Dedifferentiated amniotic fluid mesenchymal stem cell (primary cell): ENCODE results near the gene P2RY8.
"Not testable (repeated sequence)": the region's sequence is repeated elsewhere in the genome, so short reads cannot be mapped to it uniquely, and the experiment has no call there.

ENCODE experiments used
- DNase-seq: peaks from one replicate; pipeline ENCODE4 v3.0.0-alpha.2; 2016; ENCODE audit errors: extremely low spot score

Gene P2RY8

DNA sequence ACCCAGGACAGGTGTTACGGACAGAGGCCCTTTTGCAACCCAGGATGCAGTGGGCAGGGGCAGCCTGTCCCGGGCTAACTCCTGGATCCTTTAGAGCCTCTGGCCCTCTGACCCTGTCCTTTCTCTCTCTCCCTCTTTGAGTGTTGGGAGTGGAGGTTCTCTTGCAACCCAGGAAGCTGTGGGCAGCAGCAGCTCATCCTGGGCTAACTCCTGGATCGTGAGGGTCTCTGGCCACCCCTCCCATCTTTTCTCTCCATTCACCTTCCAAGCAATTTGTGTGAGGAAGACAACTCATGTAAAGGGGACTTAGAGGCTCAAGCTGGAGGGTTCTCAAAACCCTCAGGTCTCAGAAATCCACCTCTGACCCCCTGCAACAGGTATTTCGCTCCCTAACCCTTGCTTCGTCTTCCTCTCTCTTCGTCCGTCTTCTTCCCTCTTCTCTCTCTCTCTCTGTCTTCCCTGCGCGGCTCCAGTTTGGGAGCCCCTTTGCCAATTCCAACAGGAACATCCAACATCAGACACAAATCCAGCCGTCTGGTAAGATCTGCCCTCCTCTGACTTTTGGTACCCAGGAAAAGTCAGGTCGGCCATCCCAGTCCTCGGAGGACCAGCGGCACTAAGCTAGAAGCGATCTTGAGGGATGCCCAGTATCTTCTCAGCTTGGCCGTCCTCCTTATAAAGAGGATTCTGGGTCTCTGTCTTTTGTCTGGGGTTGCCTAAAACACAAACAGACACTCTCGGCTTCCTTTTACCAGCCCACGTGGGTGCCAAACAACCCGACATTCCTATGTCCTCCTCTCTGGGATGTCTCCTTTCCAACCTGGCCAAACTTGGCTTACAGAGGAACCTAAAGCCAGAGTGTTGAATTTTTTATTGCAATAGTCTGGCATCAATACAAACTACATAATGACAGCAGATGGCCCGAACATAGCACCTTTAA is 92.2 kb downstream of the P2RY8 start:
- no peak for DNase-seq

DNA sequence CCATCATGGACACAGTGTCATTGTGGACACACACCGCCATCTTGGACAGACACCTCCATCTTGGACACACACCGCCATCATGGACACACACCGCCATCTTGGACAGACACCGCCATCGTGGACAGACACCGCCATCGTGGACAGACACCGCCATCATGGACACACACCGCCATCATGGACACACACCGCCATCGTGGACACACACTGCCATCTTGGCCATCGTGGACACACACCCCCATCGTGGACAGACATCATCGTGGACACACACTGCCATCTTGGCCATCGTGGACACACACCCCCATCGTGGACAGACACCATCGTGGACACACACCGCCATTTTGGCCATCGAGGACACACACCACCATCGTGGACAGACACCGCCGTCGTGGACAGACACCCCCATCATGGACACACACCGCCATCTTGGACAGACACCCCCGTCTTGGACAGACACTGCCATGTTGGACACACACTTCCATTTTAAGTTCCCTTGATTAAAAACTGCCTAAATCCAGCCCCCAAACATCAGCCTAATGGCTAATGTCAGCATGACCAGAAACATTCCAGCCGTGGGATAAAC is 93.4 kb downstream of the P2RY8 start:
- no peak for DNase-seq

DNA sequence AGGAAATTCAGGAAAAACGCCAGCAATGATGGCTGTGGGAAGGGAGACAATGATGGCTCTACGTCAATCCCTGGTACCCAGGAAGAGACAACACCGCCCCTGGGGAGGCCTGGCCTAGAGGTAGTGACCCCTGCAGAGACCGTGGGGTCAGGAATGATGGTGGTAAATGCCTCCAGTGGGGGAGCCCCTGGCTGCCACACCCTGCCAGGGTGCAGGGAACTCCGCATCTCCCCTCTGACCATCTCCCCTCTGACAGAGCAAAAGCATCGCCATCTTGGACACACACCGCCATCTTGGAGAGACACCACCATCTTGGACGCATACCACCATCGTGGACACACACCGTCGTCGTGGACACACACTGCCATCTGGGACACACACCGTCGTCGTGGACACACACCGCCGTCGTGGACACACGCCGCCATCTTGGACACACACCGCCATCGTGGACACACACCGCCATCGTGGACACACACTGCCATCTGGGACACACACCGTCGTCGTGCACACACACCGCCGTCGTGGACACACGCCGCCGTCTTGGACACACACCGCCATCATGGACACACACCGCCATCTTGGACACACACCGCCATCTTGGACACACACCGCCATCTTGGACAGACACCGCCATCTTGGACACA is 94.1 kb downstream of the P2RY8 start:
- DNase-seq, result no peak

DNA sequence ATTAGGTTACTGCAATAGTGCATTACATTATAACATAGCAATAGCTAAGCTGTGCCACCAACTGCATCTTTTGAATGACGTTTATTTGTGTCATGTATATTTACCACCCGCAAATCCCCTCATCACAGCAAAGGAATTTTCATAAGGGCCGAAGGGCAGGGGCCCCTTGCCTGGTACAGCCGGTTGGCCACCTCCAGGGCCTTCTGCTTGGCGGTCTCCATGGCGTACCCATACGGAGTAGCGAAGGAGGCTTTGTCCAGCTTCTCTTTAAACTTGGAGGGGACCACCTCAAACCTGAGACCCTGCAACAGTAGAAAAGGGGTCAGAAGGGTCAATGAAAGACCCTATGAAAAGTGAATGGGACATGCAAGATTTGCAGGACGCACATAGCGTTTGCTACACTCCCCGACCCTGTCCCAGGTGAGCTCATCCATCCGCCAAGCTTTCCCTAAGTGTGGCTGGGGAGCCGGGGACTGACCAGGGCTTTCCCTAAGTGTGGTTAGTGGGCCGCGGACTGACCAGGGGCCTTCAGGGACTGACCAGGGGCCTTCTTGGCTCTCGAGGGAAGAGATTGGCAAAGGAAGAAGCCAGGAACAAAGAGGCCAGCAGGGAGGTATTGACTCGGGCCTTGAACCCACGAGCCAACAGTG is 94.8 kb downstream of the P2RY8 start:
- no peak for DNase-seq

DNA sequence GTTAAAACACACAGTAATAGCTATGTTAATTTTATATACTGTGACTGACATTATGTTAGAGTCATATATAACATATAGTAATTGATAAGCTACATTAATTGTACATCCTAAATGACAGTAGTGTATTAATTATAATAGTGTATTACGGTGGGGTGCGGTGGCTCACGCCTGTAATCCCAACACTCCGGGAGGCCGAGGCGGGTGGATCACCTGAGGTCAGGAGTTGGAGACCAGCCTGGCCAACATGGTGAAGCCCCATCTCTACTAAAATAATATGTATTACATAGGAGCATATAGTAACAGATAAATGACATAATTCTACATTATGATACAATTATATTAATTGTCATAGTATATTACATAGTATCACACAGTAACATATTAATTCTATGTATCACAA is 96.5 kb downstream of the P2RY8 start:
- no peak for DNase-seq

DNA sequence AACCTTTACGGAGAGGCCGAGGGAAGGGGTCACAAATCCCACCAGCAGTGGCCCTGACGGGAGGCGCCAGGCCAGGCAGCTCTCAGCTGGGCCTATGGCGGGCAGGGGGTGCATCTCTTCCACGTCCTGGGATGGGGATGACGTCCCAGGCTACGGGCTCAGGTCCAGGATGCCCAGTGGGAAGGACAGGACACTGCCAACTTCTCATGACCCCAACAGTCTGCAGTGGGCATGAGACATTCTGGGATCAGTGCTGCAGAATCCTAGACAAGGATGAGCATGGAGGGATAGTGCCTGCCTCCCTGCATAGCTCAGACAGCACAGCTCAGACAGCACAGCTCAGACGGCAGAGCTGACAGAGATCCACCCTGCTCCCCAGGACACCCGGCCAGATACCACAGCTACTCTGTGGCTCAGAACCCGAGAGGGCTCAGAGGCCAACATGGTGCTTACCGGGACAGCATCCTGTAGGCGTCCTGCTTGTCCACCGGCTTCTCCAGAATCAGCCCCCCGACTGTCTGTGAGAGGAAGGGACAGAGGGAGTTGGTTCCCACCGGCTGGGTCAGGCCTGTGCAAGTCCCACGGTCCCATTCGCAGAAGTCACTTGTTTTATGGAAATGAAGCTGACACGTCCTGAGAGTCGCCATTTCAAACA is 101.6 kb downstream of the P2RY8 start:
- DNase-seq, result no peak

DNA sequence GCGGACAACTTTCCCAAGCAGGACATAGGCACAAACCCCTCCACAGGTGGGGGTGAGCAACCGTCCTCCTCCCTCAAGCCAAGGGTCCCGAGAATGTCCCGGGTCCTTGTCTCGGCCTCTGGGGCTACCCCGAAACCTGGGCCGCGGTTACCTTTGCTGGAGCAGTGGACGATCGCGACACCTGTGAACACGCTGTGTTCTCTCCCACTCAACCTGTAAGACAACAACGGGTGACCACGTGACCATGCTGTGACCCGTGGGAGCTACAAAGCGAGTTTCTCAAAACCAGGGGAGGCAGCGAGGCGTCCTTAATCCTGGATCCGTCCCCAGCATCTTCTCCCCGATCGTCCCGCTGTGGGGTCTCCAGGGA is 102.1 kb downstream of the P2RY8 start:
- no peak for DNase-seq

DNA sequence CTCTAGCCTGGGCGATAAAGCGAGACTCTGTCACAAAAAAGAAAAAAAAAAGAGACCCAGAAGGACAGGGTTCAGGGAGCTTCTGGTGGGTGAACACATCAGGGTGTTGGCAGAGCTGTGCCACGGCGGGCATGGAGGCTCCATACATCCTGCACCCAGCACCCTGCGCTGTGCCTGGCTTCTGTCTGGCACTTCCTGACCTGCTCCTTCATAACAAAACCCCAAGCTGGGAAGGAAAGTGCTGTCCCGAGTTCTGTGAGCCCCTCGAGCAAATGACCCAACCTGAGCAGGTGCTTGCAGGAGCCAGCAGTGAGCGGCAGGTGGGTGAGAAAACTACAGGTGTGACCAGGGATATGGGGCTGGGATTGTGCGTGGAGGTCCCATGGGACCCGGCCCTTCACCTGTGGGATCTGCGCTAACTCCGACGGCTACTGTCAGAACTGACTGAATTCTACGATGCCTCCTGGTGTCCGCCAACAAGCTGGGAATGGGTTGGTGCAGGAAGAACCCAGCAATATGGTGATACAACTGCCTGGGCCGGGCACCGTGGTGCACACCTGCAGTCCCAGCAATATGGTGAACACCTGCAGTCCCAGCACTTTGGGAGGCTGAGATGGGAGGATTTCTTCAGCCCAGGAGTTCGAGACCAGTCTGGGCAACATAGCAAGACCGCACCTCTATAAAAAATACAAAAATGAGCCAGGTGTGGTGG is 103.2 kb downstream of the P2RY8 start:
- no peak for DNase-seq

DNA sequence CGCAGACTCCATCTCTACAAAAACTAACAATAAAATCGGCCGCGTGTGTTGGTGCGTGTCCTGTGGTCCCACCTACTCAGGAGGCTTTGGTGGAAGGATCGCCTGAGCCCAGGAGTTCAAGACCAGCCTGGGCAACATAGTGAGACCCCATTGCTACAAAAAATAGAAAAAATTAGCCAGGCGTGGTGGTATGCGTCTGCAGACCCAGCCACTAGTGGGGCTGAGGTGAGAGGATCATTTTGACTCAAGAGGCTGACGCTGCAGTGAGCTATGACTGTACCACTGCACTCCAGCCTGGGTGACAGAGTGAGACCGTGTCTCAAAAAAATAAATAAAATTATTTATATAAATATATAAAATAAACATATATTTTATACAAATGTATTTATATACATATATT is 106.5 kb downstream of the P2RY8 start:
- no peak for DNase-seq

DNA sequence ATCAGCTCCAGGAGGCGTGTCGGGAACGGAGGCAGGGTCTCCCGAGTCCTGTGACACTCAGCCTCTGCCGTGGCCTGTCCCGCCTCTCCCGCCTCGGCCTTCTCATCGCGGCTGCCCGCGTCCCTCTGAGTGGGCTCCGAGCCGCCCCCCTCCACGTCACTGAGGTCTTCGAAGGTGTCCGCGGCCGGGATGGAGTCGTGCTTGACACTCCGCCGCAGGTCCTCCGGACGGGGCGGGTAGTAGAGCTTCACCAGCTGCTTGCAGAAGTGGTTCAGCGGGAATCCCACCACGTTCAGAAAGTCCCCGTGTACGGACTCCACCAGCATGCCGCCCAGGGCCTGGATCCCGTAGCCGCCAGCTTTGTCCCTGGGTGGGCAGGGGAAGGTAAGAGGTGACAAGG is 109.2 kb downstream of the P2RY8 start:
- no peak for DNase-seq

DNA sequence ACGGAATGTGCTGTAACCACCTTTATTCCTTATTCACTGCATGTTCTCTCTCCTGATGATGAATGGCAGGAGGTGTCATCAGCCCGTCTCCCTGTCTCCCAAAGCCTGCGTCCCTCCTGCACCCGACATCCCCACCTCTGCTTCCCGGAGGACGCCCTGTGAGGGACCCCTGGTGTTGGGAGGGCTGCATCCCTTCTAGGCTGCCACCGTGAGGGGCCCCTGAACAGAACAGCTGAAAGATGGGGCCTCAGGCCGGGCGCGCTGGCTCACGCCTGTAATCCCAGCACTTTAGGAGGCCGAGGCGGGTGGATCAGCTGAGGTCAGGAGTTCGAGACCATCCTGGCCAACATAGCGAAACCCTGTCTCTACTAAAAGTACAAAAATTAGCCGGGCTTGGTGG is 110.7 kb downstream of the P2RY8 start:
- not testable (repeated sequence) for DNase-seq

DNA sequence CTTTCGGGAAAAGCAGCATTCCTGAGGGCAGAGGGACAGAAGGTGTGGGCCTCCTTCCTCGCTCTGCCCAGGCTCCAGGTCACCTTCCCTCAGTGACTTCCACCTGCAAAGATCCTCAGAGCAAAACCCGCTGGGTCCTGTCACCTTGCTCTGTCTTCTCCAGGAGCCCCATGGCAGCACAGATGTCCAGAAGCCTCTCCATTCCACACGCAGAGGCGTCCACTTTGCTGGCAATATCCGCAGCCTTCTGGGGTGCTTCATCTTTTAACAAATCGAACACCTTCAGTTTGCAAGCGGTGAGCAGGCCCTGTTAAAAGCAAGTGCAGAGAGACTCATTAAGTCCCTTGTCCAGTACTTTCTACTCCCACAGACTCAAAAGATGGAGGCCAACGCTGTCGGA is 111.6 kb downstream of the P2RY8 start:
- DNase-seq, result no peak

DNA sequence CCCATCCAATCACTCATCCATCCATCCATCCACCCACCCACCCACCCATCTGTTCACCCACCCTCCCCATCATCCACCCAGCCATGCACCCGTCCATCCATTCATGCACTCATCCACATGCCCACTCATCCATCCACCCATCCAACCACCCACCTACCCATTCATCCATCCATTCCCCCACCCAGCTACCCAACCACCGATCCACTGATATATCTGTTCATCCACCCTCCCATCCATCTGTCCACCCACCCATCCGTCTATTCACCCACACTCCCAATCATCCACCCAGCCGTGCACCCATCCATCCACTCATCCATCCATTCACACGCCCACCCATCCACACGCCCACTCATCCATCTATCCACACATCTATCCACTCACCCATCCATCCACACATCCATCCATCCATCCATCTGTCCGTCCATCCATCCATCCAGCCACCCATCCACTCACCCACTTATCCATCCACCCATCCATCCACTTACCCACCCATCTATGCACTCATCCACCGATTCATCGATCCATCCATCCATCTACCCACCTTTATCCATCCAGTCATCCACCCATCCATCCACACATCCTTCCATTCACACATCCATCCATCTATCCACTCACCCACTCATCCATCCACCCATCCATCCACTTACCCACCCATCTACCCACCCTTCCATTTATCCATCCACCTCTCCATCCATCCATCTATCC is 112.7 kb downstream of the P2RY8 start:
- DNase-seq, result no peak

DNA sequence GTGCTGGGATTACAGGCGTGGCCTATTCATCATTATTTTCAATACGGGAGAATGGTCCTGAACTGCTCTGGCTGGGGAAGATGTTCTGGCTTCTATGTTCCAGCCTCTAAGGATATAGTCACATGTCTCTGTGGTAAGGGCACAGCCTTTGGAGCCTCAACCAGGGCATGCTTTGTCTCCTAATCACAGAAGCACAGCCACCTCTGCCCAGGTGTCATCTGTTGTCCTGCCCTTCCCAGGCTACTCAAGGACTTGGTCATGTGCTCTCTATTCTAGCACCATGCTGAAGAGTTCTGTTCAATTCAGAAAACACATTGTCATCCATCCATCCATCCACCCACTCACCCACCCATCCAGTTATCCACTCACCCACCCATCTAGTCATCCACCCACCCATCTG is 113.8 kb downstream of the P2RY8 start:
- DNase-seq, result no peak

DNA sequence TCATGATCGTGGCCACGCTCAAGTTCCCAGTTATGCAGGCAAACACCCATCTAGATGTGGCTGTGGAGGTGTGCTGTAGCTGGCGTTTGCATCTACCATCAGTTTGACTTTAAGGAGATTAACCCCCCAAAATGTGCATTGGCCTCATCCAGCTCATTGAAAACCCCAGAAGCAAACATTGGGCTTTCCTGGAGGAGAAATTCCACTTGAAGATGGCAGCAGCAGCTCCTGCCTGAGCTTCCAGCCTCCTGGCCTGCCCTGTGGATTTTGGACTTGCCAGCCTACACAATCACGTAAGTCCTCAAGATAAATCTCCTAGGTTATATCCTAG is 114.9 kb downstream of the P2RY8 start:
- no peak for DNase-seq

DNA sequence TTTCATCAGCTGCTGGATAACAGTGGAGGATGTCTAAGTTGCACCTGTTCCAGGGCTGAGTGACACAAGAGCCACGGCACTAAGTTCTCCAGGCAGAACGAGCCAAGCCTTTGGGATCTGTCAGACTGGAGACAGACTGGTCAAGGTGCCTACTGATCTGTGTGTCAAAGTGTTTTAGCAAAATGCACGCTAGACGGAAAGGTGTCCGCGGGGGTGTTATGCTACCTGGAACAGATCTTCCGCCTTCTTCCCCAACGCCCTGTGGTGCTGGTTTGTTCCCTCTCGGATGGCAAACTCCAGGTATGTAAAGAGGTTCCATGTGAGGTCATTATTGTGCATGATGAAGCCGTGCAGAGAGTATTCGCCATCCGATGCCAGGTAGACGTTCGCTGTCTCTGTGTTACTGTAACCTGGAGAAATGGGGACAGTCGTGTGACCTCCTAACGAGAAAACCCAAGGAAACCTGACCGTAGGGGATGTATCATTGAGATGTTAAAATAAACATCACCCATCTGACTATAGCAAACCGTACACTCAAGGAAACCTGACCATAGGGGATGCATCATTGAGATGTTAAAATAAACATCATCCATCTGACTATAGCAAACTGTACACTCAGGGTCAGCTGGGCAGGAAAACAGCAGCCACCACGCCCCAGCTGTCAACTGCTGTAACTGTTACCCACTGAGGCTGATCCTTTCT is 115.4 kb downstream of the P2RY8 start:
- no peak for DNase-seq

DNA sequence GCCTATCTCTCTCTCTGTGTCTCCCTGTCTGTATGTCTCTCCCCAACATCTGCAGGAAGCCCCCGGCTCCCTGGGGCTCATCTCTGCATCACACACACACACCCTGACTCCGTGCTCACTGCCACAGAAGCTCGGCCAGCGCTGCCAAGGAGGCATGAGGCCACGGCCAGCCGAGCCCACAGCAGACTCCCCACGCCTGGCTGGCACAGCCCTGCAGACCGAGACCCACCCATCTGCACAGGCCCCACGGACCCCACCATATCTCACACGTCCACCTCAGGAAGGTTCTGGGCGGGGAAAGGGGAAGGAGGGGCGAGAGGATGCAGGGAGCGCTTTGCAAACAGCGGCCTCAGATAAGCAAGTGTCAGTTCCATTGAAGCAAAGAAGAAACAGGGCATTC is 116.6 kb downstream of the P2RY8 start:
- DNase-seq, result no peak

DNA sequence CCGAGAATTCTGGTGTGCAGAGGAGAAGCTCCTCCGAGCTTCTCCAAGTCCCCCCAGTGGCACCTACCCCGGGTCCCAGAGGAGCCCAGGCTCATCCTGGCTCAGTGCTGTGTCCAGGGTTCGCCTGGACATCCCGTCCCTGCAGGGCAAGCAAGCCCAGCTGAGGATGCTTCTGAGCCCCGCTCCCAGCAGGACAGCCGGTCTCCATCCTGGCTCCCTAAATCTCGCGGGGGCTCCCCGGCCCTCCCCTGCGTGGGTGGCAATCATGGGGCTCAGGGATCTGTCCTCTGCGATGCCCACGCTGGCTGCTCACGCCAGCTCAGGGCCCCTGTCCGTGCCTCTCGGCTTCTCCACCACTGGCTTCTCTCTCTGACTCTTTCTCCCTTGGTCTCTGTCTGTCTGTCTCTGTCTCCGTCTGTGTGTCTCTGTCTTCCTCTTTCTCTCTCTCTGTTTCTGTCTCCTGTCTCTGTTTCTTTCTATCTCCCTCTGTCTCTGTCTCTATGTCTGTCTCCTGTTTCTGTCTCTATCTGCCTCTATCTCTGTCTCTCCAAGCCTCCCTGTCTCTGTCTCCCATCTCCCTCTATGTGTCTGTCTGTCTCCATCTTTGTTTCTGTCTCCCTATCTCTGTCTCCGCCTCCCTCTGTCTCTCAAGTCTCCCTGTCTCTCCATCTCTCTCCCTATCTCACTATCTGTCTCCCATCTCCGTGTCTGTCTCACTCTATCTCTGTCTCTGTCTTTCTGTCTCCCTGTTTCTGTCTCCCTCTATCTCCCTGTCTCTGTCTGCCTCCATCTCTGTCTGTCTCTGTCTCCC is 117.2 kb downstream of the P2RY8 start:
- no peak for DNase-seq

DNA sequence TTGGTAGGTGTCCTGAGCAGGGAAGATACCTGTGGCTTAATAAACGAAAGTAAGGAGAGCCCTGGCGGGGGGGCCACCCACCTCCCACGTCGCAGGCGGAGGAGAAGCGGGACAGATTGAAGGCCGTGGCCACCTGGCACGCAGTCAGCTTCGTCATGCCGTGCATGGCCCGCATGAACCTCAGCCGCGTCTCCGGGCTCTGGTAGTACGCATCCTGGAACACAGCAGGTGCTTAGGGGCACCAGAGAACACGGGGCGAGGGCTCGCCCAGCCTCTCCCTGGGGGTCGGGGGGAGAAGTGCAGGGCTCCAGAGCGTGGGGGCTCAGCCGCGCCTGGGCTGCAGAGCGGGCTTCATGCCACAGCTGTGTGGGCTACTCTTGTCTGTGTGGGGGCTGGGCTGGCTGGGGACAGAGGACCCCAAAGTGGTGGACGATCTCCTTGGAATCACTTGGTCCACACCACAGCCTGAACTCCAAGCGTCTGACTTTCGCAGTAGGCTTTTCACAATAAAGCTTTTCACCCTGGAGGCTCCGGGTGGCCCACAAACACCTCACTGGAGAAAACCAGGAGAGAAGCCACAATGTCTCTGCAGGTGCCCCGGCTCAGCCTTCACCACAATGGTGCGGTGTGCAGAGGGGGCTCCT is 118.0 kb downstream of the P2RY8 start:
- no peak for DNase-seq
